Panc1 (cell line): ENCODE measurements around the gene DENND5B.

Source experiments
- POLR2AphosphoS5 ChIP-seq: IDR thresholded peaks from 2 replicates; pipeline ENCODE4 v1.6.1; 2012; ENCODE audit warnings: mild to moderate bottlenecking, low read depth, low read length, moderate library complexity
- SIN3A ChIP-seq: IDR thresholded peaks from 2 replicates; pipeline ENCODE4 v1.6.1; 2012; ENCODE audit warnings: low read depth, mild to moderate bottlenecking, low read length, moderate library complexity, borderline replicate concordance; ENCODE audit not compliant: insufficient read depth
- TCF7L2 ChIP-seq: IDR thresholded peaks from 2 replicates; pipeline ENCODE4 v1.6.1; 2011; ENCODE audit warnings: mild to moderate bottlenecking, low read depth, low read length, inconsistent platforms
- TF ChIP-seq, protein P1 (sequence below): fragments of 450-650 bp; IDR thresholded peaks from 2 replicates; pipeline ENCODE4 v1.5.1; 2017; ENCODE audit warnings: mild to moderate bottlenecking
- TF ChIP-seq, protein P2 (sequence below), 2 experiments: IDR thresholded peaks; 2 replicates each; pipeline ENCODE4 v1.6.1; 2011 to 2012; ENCODE audit warnings: low read depth in 2 of 2, control low read depth in 1 of 2, low read length in 1 of 2, mild to moderate bottlenecking in 1 of 2, moderate library complexity in 1 of 2; ENCODE audit not compliant: insufficient read depth in 1 of 2

DNA sequence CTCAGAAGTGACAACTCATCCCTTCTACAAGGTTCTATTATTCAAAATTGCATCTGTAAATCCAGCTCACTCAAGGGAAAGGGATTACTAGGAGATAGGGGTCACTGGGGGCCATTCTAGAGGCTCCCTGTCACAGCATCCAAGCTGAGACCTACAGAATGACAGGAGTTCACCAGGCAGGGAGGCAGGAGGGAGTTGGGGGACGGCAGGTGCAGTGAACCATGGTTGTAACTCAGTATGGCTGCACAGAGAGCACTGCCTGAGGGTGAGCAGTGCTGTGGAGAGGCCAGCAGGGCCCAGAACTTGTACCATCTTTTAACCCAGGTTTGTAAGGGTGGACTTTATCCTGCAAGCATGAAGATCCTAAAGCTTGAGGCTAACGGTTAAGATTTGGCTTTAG, 227.1 kb downstream of the DENND5B start:
- TF ChIP-seq, protein P1, sequence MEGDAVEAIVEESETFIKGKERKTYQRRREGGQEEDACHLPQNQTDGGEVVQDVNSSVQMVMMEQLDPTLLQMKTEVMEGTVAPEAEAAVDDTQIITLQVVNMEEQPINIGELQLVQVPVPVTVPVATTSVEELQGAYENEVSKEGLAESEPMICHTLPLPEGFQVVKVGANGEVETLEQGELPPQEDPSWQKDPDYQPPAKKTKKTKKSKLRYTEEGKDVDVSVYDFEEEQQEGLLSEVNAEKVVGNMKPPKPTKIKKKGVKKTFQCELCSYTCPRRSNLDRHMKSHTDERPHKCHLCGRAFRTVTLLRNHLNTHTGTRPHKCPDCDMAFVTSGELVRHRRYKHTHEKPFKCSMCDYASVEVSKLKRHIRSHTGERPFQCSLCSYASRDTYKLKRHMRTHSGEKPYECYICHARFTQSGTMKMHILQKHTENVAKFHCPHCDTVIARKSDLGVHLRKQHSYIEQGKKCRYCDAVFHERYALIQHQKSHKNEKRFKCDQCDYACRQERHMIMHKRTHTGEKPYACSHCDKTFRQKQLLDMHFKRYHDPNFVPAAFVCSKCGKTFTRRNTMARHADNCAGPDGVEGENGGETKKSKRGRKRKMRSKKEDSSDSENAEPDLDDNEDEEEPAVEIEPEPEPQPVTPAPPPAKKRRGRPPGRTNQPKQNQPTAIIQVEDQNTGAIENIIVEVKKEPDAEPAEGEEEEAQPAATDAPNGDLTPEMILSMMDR = no peak
- TF ChIP-seq POLR2AphosphoS5 (no peak), SIN3A (no peak), TCF7L2 (no peak)
- TF ChIP-seq, protein P2, sequence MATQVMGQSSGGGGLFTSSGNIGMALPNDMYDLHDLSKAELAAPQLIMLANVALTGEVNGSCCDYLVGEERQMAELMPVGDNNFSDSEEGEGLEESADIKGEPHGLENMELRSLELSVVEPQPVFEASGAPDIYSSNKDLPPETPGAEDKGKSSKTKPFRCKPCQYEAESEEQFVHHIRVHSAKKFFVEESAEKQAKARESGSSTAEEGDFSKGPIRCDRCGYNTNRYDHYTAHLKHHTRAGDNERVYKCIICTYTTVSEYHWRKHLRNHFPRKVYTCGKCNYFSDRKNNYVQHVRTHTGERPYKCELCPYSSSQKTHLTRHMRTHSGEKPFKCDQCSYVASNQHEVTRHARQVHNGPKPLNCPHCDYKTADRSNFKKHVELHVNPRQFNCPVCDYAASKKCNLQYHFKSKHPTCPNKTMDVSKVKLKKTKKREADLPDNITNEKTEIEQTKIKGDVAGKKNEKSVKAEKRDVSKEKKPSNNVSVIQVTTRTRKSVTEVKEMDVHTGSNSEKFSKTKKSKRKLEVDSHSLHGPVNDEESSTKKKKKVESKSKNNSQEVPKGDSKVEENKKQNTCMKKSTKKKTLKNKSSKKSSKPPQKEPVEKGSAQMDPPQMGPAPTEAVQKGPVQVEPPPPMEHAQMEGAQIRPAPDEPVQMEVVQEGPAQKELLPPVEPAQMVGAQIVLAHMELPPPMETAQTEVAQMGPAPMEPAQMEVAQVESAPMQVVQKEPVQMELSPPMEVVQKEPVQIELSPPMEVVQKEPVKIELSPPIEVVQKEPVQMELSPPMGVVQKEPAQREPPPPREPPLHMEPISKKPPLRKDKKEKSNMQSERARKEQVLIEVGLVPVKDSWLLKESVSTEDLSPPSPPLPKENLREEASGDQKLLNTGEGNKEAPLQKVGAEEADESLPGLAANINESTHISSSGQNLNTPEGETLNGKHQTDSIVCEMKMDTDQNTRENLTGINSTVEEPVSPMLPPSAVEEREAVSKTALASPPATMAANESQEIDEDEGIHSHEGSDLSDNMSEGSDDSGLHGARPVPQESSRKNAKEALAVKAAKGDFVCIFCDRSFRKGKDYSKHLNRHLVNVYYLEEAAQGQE (IDR thresholded peaks at IDR 0.05; ENCODE audit: insufficient read depth in 1 of 2, low read depth in 2 of 2, low read length in 1 of 2) = no peak
